PFSK-1 (cell line): Measurements from ENCODE around the gene GPC6.

Experiments used
- FOXP2 ChIP-seq: optimal IDR thresholded peaks from 2 replicates; pipeline ENCODE3; 2011; ENCODE audit warnings: borderline replicate concordance, control low read depth, inconsistent platforms; ENCODE audit not compliant: insufficient read depth; ENCODE audit errors: extremely low read length, extremely low read depth
- POLR2AphosphoS5 ChIP-seq: IDR thresholded peaks from 2 replicates; pipeline ENCODE4 v1.6.1; 2012; ENCODE audit warnings: low read depth, mild to moderate bottlenecking, control low read depth, low read length, moderate library complexity
- SIN3A ChIP-seq: IDR thresholded peaks from 2 replicates; pipeline ENCODE4 v1.6.1; 2012; ENCODE audit warnings: mild to moderate bottlenecking, low read length, moderate library complexity, borderline replicate concordance; ENCODE audit not compliant: insufficient read depth
- TAF1 ChIP-seq: IDR thresholded peaks from 2 replicates; pipeline ENCODE4 v1.6.1; 2012; ENCODE audit warnings: low read length, control low read depth, borderline replicate concordance; ENCODE audit not compliant: insufficient read depth
- TF ChIP-seq, protein P1 (sequence below), 2 experiments: IDR thresholded peaks; 2 replicates each; pipeline versions ENCODE4 v1.6.1 to v1.8.0; 2011 to 2012; ENCODE audit warnings: low read depth in 2 of 2, low read length in 2 of 2, control low read depth in 1 of 2, inconsistent platforms in 1 of 2, mild to moderate bottlenecking in 1 of 2, moderate library complexity in 1 of 2; ENCODE audit not compliant: insufficient read depth in 1 of 2

The GPC6 gene

DNA sequence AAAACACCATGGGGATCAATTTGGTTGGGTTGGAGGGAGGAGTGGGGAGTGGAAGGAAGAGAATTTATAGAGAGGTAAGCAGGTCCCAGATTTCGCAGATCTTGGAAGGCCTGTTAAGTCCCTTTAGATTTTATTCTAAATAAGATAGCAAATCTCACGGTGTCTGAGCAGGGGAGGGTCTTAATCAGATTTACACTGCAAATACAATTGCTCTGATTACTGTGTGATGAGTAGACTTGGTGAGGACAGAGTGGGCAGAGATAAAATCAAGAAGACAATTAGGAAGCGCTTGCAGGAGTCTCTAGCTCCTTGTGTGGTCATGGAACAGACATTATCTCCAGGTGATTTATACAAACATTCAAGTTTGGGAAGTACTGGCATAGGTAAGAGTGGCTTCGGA lies 126.0 kb downstream of the GPC6 start:
- TF ChIP-seq POLR2AphosphoS5, result no peak
- TF ChIP-seq, protein P1, sequence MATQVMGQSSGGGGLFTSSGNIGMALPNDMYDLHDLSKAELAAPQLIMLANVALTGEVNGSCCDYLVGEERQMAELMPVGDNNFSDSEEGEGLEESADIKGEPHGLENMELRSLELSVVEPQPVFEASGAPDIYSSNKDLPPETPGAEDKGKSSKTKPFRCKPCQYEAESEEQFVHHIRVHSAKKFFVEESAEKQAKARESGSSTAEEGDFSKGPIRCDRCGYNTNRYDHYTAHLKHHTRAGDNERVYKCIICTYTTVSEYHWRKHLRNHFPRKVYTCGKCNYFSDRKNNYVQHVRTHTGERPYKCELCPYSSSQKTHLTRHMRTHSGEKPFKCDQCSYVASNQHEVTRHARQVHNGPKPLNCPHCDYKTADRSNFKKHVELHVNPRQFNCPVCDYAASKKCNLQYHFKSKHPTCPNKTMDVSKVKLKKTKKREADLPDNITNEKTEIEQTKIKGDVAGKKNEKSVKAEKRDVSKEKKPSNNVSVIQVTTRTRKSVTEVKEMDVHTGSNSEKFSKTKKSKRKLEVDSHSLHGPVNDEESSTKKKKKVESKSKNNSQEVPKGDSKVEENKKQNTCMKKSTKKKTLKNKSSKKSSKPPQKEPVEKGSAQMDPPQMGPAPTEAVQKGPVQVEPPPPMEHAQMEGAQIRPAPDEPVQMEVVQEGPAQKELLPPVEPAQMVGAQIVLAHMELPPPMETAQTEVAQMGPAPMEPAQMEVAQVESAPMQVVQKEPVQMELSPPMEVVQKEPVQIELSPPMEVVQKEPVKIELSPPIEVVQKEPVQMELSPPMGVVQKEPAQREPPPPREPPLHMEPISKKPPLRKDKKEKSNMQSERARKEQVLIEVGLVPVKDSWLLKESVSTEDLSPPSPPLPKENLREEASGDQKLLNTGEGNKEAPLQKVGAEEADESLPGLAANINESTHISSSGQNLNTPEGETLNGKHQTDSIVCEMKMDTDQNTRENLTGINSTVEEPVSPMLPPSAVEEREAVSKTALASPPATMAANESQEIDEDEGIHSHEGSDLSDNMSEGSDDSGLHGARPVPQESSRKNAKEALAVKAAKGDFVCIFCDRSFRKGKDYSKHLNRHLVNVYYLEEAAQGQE (IDR thresholded peaks at IDR 0.05; ENCODE audit: insufficient read depth in 1 of 2, low read depth in 2 of 2, low read length in 2 of 2), result no peak
- TF ChIP-seq FOXP2, result no peak
- no peak for TF ChIP-seq SIN3A
- TF ChIP-seq TAF1, result no peak

DNA sequence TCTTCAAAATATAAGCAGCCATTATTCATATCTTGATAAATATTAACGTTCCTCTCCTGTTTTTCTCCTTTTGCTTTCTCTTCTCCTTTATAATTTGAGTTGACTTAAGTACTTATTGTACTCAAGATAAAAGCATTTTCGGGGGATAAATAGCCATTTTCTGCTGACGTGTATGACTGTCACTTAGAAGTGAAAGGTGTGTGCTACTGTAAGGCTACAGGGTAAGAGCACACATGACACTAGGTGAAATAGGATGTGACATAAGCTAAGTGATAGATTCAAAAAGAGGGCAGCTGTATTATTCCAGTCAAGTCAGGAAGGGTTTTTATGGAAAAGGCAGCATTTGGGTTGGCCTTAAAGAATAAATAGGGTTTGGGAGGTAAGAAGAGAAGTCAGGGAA lies 128.5 kb downstream of the GPC6 start:
- TF ChIP-seq TAF1, result no peak
- TF ChIP-seq, protein P1 (IDR thresholded peaks at IDR 0.05; ENCODE audit: insufficient read depth in 1 of 2, low read depth in 2 of 2, low read length in 2 of 2), result no peak

DNA sequence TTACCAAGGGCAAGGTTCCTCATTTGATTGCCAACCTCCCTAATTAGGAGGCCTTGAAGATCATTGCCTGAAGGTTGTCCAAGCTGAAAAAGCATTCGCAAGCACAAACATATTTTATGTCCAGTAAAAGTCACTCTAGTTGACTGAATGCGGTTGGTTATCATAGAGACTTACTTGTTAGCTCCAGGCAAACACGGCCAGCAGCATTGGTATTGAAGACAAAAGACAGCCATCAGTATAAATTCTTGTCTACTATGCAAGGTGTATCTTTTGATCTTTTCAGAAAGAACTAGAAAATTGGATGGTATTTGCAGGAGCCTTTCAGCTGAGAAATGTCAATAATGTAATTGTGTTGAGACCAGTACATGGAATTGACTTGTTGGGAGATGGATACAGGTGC lies 129.9 kb downstream of the GPC6 start:
- TF ChIP-seq FOXP2 (no peak), TAF1 (no peak), SIN3A (no peak), POLR2AphosphoS5 (no peak)
- TF ChIP-seq, protein P1 (IDR thresholded peaks at IDR 0.05; ENCODE audit: insufficient read depth in 1 of 2, low read depth in 2 of 2, low read length in 2 of 2), result no peak

DNA sequence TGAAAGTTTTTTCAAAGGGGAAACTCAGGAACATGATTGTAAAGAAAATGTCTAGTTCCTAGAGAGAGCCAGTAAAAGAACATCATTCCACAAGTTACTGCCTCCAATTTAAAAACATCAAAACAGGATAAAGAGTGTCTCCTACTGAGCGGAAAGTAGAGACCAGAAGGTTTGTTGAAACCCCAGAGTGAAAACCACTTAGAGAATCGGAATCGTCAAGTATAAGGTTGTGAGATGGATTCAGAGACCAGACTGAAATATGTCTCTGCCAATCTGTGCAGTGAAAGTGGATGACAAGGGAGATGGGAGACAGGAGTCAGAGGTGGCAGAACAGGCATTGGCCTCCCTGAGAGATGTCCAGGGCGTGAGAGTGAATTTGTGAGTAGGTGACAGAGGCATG lies 133.4 kb downstream of the GPC6 start:
- TF ChIP-seq SIN3A (no peak), TAF1 (no peak), FOXP2 (no peak), POLR2AphosphoS5 (no peak)

DNA sequence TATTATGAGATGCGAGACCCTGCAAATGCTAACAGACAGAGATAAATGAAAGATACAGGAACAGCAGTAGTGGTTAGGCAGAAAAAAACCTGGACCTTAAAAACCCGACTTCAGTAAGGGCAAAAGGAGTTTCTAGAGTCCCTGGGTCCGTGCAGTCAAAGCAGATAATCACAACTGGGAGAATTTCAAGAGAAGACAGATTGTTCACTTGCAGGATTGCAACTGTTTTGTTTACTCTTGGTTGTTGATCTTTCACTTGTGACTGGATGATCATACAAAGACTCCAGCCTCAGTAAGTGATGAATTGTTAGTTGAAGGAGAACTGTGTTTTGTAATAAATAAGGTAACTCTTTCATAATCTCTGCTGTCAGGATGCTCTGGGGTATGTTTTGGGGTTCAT lies 135.1 kb downstream of the GPC6 start:
- no peak for TF ChIP-seq SIN3A
- no peak for TF ChIP-seq POLR2AphosphoS5
- no peak for TF ChIP-seq FOXP2

DNA sequence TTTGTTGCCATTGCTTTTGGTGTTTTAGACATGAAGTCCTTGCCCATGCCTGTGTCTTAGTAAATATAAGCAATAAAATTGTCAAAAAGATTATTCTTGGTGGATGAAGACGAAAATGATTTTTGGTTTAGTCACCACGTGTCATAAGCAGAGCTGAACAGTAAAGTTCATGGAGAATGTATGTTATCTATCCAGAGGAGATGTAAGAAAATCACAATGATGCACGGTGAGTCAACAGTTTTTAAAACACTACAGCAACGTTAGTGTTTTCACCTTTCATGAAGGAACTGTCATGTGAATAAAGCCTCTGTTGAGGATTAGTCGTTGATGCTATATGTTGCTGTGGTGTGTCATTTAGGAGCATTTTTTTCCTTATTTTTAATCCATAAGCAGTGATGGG lies 137.6 kb downstream of the GPC6 start:
- no peak for TF ChIP-seq TAF1
- TF ChIP-seq FOXP2, result no peak
- no peak for TF ChIP-seq POLR2AphosphoS5
- no peak for TF ChIP-seq SIN3A
- TF ChIP-seq, protein P1 (IDR thresholded peaks at IDR 0.05; ENCODE audit: insufficient read depth in 1 of 2, low read depth in 2 of 2, low read length in 2 of 2), result no peak
